ENCODE results near the gene LRBA.
A peak's percentile ranks its signal among the peaks of the same experiment; 100 is the strongest.

Gene LRBA

DNA sequence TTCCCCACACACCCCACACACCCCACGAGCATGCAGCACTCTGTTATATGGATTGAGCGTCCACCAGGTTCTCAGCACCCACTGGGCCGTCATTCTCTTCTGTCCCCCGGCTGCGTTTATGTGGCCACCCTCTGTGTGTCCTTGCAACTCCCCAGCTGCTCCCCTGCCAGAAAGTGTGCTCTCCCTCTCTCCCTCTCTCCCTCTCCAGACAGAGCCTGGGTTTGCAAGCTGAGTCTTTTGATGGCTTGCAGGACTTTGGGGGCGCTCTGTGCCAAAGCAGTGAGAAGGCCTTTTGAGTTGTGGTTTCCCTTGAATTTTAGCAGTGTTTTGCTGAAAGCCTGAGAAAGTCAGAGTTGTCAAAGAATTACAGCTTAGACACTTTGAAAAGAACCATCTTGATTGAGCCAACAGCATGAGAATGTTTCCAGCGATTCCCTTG is 763.3 kb downstream of the LRBA start:
- Histone ChIP-seq H3K36me3 (ENCODE audit: control insufficient read depth, insufficient read depth, low read length) (no peaks in the 10 kb centered on the region), H3K27ac (ENCODE audit: low read depth, low read length) (peak overlapping the region; percentile 27)

DNA sequence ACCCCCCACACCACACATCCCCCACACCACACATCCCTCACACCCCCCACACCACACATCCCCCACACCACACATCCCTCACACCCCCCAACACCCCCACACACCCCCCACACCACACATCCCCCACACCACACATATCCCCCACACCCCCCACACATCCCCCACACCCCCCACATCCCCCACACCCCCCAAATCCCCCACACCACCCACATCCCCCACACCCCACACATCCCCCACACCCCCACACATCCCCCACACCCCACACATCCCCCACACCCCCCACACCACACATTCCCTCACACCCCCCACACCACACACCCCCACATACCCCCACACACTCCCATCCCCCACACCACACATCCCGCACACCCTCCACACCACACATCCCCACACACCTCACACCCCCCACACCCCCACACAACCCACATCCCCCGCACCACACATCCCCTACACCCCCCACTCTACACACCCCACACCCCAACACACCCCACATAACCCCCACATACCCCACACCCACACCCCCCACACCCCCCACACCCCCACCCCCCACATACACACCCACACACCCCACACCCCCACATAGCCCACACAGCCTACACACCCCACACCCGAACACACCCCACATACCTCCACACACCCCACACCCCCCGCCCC is 764.0 kb downstream of the LRBA start:
- Histone ChIP-seq H3K4me3 (ENCODE audit: low read length) (no peak overlapping the region), H3K9ac (ENCODE audit: low read length) (no peak overlapping the region), H3K27me3 (ENCODE audit: control insufficient read depth, insufficient read depth, low read length) (no peaks in the 10 kb centered on the region), H3K27ac (ENCODE audit: low read depth, low read length) (no peak overlapping the region), H3K36me3 (ENCODE audit: control insufficient read depth, insufficient read depth, low read length) (no peaks in the 10 kb centered on the region), H3K4me1 (ENCODE audit: control insufficient read depth, insufficient read depth, low read length) (peaks cover 9% of the 10 kb centered on the region)

More for the DNA sequence above, 763.3 kb downstream of the LRBA start:
- Histone ChIP-seq H3K4me3 (ENCODE audit: low read length) (peak overlapping the region; percentile 13), H3K9ac (ENCODE audit: low read length) (no peak overlapping the region), H3K27me3 (ENCODE audit: control insufficient read depth, insufficient read depth, low read length) (no peaks in the 10 kb centered on the region), H3K4me1 (ENCODE audit: control insufficient read depth, insufficient read depth, low read length) (peaks cover 9% of the 10 kb centered on the region)

DNA sequence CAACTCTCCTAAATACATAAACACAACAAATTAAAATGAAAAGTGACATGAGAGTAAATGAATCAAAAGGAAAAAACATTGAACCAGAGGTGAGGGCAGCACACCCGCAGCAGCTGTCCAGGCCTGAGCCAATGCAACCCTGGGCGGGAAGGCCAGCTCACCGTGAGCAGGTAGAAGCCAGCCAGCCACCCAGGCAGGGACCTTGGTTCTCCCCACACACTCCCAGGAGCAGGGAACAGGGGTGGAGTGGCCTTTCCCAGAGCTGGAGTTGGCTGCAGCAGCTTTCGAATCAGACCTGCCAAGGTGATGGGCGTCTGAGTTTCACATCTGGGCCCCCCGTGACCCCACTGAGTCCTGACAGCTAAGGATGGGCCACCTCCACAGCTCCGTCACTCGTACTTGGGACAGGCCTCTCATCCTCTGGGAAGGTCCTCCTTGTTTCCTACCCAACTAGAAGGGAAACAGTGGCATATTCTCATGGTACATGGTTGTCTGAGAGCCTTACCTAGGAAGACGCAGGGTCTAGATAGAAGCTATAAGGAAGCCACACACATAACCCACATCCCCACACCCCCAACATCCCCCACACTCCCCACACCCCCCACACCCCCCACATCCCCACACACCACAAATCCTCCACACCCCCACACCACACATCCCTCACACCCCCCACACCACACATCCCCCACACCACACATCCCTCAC is 764.6 kb downstream of the LRBA start:
- Histone ChIP-seq H3K27me3 (ENCODE audit: control insufficient read depth, insufficient read depth, low read length) (no peaks in the 10 kb centered on the region), H3K4me1 (ENCODE audit: control insufficient read depth, insufficient read depth, low read length) (peaks cover 9% of the 10 kb centered on the region), H3K27ac (ENCODE audit: low read depth, low read length) (no peak overlapping the region), H3K36me3 (ENCODE audit: control insufficient read depth, insufficient read depth, low read length) (no peaks in the 10 kb centered on the region), H3K9ac (ENCODE audit: low read length) (no peak overlapping the region), H3K4me3 (ENCODE audit: low read length) (no peak overlapping the region)

DNA sequence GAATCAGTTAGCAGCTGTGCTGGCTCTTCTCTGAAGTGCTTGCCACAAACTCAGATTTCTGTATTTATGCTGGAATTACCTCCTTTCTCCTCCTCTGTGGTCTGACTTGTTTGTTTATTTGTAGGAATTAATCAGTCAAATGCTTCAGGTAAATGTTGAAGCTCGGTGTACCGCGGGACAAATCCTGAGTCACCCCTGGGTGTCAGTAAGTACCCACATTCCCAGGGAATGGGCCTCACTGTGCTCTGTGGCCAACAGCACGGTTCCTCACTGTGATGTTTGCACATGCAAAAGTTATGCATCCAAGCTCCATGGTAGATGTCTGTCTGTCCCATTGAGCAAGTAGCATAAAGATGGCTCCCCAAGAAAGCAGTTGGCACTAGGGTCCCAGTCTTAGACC is 766.9 kb downstream of the LRBA start:
- H3K27me3 ChIP-seq (ENCODE audit: control insufficient read depth, insufficient read depth, low read length): no peaks in the 10 kb centered on the region
- no peak overlapping the region for H3K4me3 ChIP-seq (ENCODE audit: low read length)
- no peak overlapping the region for H3K9ac ChIP-seq (ENCODE audit: low read length)
- peaks cover 9% of the 10 kb centered on the region for H3K4me1 ChIP-seq (ENCODE audit: control insufficient read depth, insufficient read depth, low read length)
- H3K36me3 ChIP-seq (ENCODE audit: control insufficient read depth, insufficient read depth, low read length): no peaks in the 10 kb centered on the region
- H3K27ac ChIP-seq (ENCODE audit: low read depth, low read length): no peak overlapping the region

DNA sequence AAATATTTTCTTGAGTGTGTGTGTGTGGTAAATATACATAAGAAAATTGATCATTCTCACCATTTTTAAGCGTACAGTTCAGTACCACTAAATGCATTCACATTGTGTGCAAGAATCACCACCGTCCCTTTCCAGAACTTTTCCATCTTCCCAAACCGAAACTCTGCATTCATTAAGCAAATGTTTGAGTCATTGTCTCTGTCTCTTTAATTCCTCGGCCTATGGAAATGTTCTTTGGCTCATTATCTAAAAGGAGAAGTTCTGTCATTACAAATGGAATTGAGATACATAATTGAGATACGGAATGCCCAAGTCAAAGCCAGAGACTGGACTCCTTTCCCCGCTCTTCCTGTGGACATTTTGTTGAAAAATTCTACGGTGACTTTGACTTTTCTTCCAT is 767.9 kb downstream of the LRBA start:
- Histone ChIP-seq H3K4me1 (ENCODE audit: control insufficient read depth, insufficient read depth, low read length) (peaks cover 4% of the 10 kb centered on the region), H3K36me3 (ENCODE audit: control insufficient read depth, insufficient read depth, low read length) (no peaks in the 10 kb centered on the region)

DNA sequence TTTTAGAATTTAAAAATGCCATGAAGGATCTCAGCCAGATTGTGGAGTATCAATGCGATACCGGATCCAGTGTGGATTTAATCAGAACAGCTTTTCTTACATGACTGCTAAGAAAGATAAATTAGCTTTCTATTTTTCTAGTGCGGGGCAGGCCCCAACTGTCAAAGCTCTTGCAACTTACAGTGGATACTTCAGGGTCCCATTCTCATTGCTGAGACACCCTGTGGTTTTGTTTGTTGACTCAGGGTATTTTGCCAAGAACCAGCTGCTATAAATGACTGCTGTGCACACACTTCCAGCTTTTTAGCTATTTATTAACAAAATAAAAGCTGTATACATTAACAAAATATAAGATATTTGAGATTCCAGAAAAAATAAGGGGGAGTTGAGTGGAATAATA is 770.5 kb downstream of the LRBA start:
- no peak overlapping the region for H3K27ac ChIP-seq (ENCODE audit: low read depth, low read length)
- H3K4me3 ChIP-seq (ENCODE audit: low read length): no peak overlapping the region
- no peaks in the 10 kb centered on the region for H3K27me3 ChIP-seq (ENCODE audit: control insufficient read depth, insufficient read depth, low read length)
- H3K4me1 ChIP-seq (ENCODE audit: control insufficient read depth, insufficient read depth, low read length): no peaks in the 10 kb centered on the region
- no peaks in the 10 kb centered on the region for H3K36me3 ChIP-seq (ENCODE audit: control insufficient read depth, insufficient read depth, low read length)
- no peak overlapping the region for H3K9ac ChIP-seq (ENCODE audit: low read length)

More for the DNA sequence above, 767.9 kb downstream of the LRBA start:
- no peak overlapping the region for H3K27ac ChIP-seq (ENCODE audit: low read depth, low read length)
- H3K9ac ChIP-seq (ENCODE audit: low read length): no peak overlapping the region
- H3K4me3 ChIP-seq (ENCODE audit: low read length): no peak overlapping the region
- no peaks in the 10 kb centered on the region for H3K27me3 ChIP-seq (ENCODE audit: control insufficient read depth, insufficient read depth, low read length)

DNA sequence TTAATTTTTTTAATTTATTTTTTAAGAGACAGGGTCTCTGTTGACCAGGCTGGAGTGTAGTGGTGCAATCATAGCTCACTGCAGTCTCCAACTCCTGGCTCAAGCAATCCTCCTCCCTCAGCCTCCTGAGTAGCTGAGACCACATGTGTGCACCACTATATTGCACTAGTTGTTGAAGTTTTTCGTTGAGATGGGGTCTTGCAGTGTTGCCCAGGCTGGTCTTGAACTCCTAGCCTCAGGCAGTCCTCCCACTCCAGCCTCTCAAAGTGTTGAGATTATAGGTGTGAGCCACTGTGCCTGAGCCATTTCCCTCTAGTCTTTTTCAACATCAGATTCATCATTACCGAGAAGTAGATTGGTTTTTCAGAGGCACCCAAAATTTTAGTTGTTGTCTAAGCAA is 771.2 kb downstream of the LRBA start:
- H3K4me3 ChIP-seq (ENCODE audit: low read length): no peak overlapping the region
- no peaks in the 10 kb centered on the region for H3K4me1 ChIP-seq (ENCODE audit: control insufficient read depth, insufficient read depth, low read length)
- H3K27ac ChIP-seq (ENCODE audit: low read depth, low read length): no peak overlapping the region
- H3K9ac ChIP-seq (ENCODE audit: low read length): no peak overlapping the region
- no peaks in the 10 kb centered on the region for H3K27me3 ChIP-seq (ENCODE audit: control insufficient read depth, insufficient read depth, low read length)
- no peaks in the 10 kb centered on the region for H3K36me3 ChIP-seq (ENCODE audit: control insufficient read depth, insufficient read depth, low read length)

DNA sequence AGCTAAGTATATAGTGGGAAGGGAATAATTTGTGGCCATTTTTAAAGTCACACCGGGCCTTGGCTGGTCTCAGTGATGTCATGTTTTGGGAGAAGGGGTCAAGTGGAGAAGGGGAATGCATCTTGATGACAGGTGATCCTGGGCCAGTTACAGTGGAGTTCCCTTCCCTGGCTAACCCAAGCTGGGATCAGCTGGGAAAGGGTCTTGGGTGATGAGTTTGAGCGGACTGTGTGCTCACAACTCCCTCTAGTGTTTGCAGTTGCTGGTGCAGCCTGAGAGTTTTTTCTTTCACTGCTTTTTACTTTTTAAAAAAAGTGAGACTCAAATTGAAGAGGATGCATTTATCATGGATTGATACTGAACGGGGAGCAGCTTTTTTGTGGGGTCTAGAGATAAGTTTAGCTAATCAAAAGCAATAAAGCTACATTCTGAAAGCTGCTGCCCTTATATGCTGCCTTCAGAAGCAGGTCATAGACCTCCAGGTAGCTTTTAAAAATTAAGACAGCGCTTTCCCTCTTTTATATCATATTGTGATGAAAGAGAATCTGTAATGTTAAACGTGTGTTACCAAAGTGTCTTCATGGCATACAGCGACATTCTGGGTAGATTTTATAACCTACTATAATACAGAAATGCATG is 772.1 kb downstream of the LRBA start:
- Histone ChIP-seq H3K4me1 (ENCODE audit: control insufficient read depth, insufficient read depth, low read length) (no peaks in the 10 kb centered on the region), H3K27me3 (ENCODE audit: control insufficient read depth, insufficient read depth, low read length) (no peaks in the 10 kb centered on the region), H3K9ac (ENCODE audit: low read length) (no peak overlapping the region), H3K36me3 (ENCODE audit: control insufficient read depth, insufficient read depth, low read length) (no peaks in the 10 kb centered on the region), H3K4me3 (ENCODE audit: low read length) (no peak overlapping the region), H3K27ac (ENCODE audit: low read depth, low read length) (no peak overlapping the region)

DNA sequence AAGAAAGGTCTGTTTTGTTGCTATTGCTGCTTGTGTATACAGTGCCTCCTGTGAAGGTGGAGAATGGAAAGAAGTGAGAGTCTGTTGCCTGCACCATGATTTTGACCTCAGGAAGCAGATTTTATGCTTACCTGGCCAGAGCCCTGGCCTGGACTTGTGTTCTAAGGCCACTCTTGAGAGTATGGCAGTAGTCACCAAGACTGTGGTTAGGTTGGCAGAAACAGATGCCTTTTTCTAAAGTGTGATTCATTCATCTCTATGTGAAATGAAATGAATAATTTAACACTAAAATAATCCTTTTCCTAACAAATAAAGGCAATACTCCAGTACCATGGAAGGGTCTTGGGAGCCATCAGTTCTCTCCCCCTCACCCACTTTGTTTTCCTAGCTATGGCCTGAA is 775.1 kb downstream of the LRBA start:
- H3K4me1 ChIP-seq (ENCODE audit: control insufficient read depth, insufficient read depth, low read length): peaks cover 15% of the 10 kb centered on the region
- H3K27ac ChIP-seq (ENCODE audit: low read depth, low read length): no peak overlapping the region
- no peaks in the 10 kb centered on the region for H3K27me3 ChIP-seq (ENCODE audit: control insufficient read depth, insufficient read depth, low read length)
- H3K4me3 ChIP-seq (ENCODE audit: low read length): no peak overlapping the region
- no peak overlapping the region for H3K9ac ChIP-seq (ENCODE audit: low read length)
- H3K36me3 ChIP-seq (ENCODE audit: control insufficient read depth, insufficient read depth, low read length): no peaks in the 10 kb centered on the region

DNA sequence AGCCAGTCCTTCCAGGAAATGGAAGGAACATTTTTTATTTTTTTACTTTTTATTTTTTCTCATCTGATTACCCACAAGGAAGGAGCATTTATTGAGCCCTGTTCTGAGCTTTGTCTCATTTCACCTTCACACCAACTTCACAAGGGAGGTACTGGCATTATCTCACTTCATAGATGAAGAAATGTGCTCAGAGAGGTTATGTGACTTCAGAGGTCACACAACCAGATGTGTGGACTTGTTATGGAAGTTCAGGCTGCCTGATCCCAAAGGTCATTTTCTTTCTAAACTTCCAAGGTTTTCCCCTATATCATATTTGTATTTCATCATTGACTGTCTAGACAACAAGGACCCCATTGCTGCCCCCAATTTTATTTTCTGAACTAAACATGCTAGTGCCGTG is 776.5 kb downstream of the LRBA start:
- Histone ChIP-seq H3K27me3 (ENCODE audit: control insufficient read depth, insufficient read depth, low read length) (no peaks in the 10 kb centered on the region), H3K4me3 (ENCODE audit: low read length) (no peak overlapping the region), H3K4me1 (ENCODE audit: control insufficient read depth, insufficient read depth, low read length) (peaks cover 15% of the 10 kb centered on the region), H3K27ac (ENCODE audit: low read depth, low read length) (no peak overlapping the region), H3K9ac (ENCODE audit: low read length) (no peak overlapping the region), H3K36me3 (ENCODE audit: control insufficient read depth, insufficient read depth, low read length) (no peaks in the 10 kb centered on the region)

DNA sequence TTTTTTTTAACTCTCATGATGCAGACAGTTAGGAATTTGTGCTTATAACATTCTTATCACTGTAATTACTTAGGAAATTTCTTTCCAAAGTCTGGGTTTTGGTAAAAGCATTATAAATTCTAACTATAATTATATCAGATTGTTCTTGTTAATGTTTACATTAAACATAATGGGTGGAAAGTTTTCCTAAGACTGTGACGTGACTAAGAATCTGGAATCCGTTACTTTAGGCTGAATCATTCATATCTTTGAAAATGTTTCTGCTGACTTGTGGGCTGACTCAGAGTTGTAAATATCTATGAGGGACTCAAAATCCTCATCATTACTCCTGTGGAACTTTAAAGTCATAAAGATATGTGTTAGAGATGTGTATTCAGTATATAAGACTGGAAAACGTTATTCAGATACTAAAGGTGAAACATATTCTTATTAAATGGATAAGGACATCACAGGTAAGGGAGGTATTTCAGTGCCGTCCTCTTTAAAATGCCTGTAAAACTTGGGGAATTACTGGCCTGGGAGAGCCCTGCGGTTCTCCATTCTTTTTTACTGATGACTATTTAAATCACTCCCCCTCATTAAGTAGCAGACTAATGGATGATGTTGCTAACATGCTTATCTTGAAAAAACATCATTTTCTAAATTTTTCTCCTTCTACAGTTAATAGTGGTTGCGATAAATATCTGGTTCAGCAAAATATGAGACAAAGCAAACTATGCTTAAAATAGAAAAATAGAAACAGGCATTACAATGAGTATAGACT is 777.8 kb downstream of the LRBA start:
- H3K36me3 ChIP-seq (ENCODE audit: control insufficient read depth, insufficient read depth, low read length): no peaks in the 10 kb centered on the region
- peak overlapping the region; percentile 6 for H3K27ac ChIP-seq (ENCODE audit: low read depth, low read length)
- H3K4me1 ChIP-seq (ENCODE audit: control insufficient read depth, insufficient read depth, low read length): peaks cover 15% of the 10 kb centered on the region
- no peak overlapping the region for H3K4me3 ChIP-seq (ENCODE audit: low read length)
- no peak overlapping the region for H3K9ac ChIP-seq (ENCODE audit: low read length)
- H3K27me3 ChIP-seq (ENCODE audit: control insufficient read depth, insufficient read depth, low read length): no peaks in the 10 kb centered on the region

DNA sequence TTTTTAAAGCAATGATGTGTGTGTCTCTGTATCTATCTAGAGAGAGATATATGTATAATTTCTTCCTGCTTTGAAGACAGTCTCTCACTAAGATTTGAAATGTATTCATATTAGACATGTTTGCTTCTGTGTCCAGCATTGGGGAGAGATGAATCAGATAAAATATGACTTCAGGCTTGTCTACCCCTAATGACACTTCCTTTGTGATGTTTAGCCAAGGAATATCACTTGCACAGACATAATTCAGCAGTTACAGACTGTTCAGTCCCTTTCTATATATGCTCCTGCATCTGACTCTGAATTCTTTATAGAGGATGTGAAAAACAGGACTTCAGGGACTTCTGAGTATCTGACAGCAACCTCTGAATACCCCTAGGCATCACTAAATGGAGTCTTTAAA is 778.5 kb downstream of the LRBA start:
- Histone ChIP-seq H3K4me1 (ENCODE audit: control insufficient read depth, insufficient read depth, low read length) (peaks cover 15% of the 10 kb centered on the region), H3K9ac (ENCODE audit: low read length) (no peak overlapping the region), H3K4me3 (ENCODE audit: low read length) (no peak overlapping the region), H3K27me3 (ENCODE audit: control insufficient read depth, insufficient read depth, low read length) (no peaks in the 10 kb centered on the region), H3K36me3 (ENCODE audit: control insufficient read depth, insufficient read depth, low read length) (no peaks in the 10 kb centered on the region), H3K27ac (ENCODE audit: low read depth, low read length) (peak overlapping the region; percentile 62)

Data from rectal smooth muscle tissue (tissue), 1 donor.